Measurements from ENCODE around the gene RAB3IL1. TPM values are rescaled to one million over a fixed set of nuclear protein-coding genes. Genes with fewer than 3 reads are reported as not detected.

The RAB3IL1 gene
- total and polyA plus RNA-seq, 9 of the 15 experiments (the other 6 are each of a cell fraction or from before 2014, with no cell fraction given): 0.15 to 42.6 (median 15.5) TPM

- peak; percentile 37 for FAIRE-seq
- ChIA-PET CTCF (ENCODE audit: low intra/inter-chr PET ratio) (no interaction called here), POLR2A (interaction anchor here (0.6 to 2.4 kb wide), 10 partner anchors 8 to 201 kb away, joined by 3 to 9 read pairs (median 4); partner anchors contain the start of gene RAB3IL1)
- peak; percentile 76 for ATAC-seq
- H3K27ac ChIP-seq (ENCODE audit: extremely low read depth, low read depth, low read length): peak overlapping the region; percentile 47; the same call in 2 of the 3 replicates
- peaks cover 24% of the 10 kb centered on the region; the same call in 1 of the 2 replicates for H4K20me1 ChIP-seq (replicated peaks; ENCODE audit: control insufficient read depth, insufficient read depth, low read length)
- intact Hi-C loops (cut with micrococcal nuclease): no loop called here
- WGBS (ENCODE audit: insufficient coverage, low coverage, missing lambda C conversion rate): 45% methylated on average over 4 of the region's 10 CpGs
- no peak overlapping the region for H2AFZ ChIP-seq (ENCODE audit: low read depth, low read length)
- peak; percentile 59 to 78 (median 67) for DNase-seq (ENCODE audit: extremely low read depth in 1 of 4, low spot score in 3 of 4)
- H3K4me3 ChIP-seq: no peak overlapping the region
- in situ Hi-C loops (cut with MboI): no loop called here
- peak overlapping the region; percentile 35 for H3K4me2 ChIP-seq (ENCODE audit: insufficient read depth, low read length)
- H3K9ac ChIP-seq (ENCODE audit: insufficient read depth in 1 of 2, low read depth in 2 of 2, low read length in 2 of 2): peak overlapping the region in 1 of 2 experiments; percentile 88; a peak in 3 of 4 replicates
- peaks cover 55% of the 10 kb centered on the region; the same call in 2 of the 3 replicates for H3K36me3 ChIP-seq (ENCODE audit: control insufficient read depth, insufficient read depth, low read length)
- H3K9me3 ChIP-seq (replicated peaks; ENCODE audit: control insufficient read depth, insufficient read depth, low read depth, low read length): no peaks in the 10 kb centered on the region
- H3K9me1 ChIP-seq (ENCODE audit: control insufficient read depth, insufficient read depth, low read length): peaks cover 12% of the 10 kb centered on the region
- H3K4me1 ChIP-seq (replicated peaks in 1 of 2; ENCODE audit: control insufficient read depth in 2 of 2, insufficient read depth in 2 of 2, low read length in 2 of 2): peaks cover 14 to 70% of the 10 kb centered on the region in 2 experiments
- no peaks in the 10 kb centered on the region for H3K27me3 ChIP-seq (ENCODE audit: control insufficient read depth in 2 of 2, insufficient read depth in 2 of 2, low read length in 2 of 2)
- peaks cover 53% of the 10 kb centered on the region for H3K79me2 ChIP-seq (ENCODE audit: control insufficient read depth, insufficient read depth, low read length)
- TF ChIP-seq ZNF830 (CRISPR knock-in tag; IDR thresholded peaks at IDR 0.05) (no peak), ZC3H11A (IDR thresholded peaks at IDR 0.05; ENCODE audit: low read depth, low read length) (no peak), TRIM24 (IDR thresholded peaks at IDR 0.05) (no peak), C11orf30 (IDR thresholded peaks at IDR 0.05; ENCODE audit: low read depth) (peak; percentile 74), CEBPG (CRISPR knock-in tag; IDR thresholded peaks at IDR 0.05) (no peak), CEBPG (tag; conservative IDR thresholded peaks at IDR 0.05 in 1 of 2, IDR thresholded peaks at IDR 0.05 in 1 of 2) (no peak), CHD2 (IDR thresholded peaks at IDR 0.05; ENCODE audit: low read depth, low read length) (0 out of 2 replicates have a peak, but pooled peaks have one; percentile 26), MAFK (IDR thresholded peaks at IDR 0.05; ENCODE audit: low read length) (0 out of 2 replicates have a peak, but pooled peaks have one; percentile 21), VEZF1 (CRISPR knock-in tag; IDR thresholded peaks at IDR 0.05) (0 out of 2 replicates have a peak, but pooled peaks have one; percentile 21), HMGN3 (IDR thresholded peaks at IDR 0.05; ENCODE audit: borderline replicate concordance, extremely low read depth, insufficient read length, low read depth, low read length) (no peak), ILF3 (IDR thresholded peaks at IDR 0.05; ENCODE audit: borderline replicate concordance) (no peak), POLR2G (IDR thresholded peaks at IDR 0.05; ENCODE audit: low read depth, low read length) (peak; percentile 38; the same call in 1 of the 2 replicates), SNRNP70 (optimal IDR thresholded peaks at IDR 0.05; ENCODE audit: low read depth, low read length) (no peak), RBFOX2 (IDR thresholded peaks at IDR 0.05; ENCODE audit: low read depth, low read length) (0 out of 2 replicates have a peak, but pooled peaks have one; percentile 20), ARID1B (IDR thresholded peaks at IDR 0.05) (no peak), ZNF316 (IDR thresholded peaks at IDR 0.05) (peak; percentile 81), ZBTB7A (IDR thresholded peaks at IDR 0.05; ENCODE audit: borderline replicate concordance, control insufficient read depth, low read depth, low read length) (peak; percentile 12; the same call in 1 of the 2 replicates)
- no TSS peak for BruUV-seq (replicated peaks)
Measured at GRCh38 chr11:61908730-61909316, 8.5 kb downstream of the RAB3IL1 start.

Data from K562 (cell line).